ENCODE data around the gene SYNJ2.

Gene SYNJ2

DNA sequence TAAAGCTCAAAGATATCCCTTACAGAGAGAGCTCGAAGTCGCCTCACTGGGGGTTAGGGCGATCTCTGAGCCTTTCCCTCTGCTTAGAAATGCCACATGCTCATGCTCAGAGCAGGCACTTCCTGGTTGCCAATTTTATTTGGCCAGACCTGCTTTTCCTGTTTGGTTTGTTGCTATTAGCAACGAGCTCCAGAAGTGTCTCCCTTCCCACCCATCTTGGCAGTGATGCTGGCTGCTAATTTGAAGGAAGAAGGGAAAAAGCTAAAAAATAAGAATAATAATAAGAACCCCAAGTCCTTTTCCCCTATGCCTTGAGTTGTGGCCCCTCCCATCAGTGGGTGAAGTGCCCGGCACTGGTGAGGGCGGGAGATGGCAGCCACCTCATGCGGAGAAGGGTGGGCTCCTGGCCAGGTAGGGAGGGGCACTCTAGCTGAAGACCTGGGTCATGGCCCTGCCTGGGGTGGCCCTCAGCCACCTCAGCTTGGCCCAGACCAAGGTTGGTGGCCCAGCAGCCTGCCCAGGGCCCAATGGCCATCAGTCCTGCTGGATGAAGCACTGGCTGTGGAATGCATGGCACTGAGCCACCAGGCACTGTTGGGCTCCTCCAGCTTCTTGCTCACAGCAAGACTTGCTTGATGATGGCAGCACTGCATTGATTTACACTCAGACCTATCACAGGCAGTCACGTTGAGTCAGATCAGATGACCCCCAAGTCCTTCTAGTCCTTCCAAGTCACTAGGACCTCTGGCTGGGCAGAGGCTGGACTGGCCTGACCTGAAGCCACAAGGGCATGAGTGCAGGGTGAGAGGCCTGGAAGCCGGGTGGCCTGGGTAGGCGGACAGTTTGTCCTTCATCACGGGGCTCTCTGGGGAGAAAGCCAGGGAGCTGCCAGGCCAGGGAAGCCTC is 79.0 kb downstream of the SYNJ2 start:
- DNase-seq (ENCODE audit: low spot score), result peak; percentile 89

DNA sequence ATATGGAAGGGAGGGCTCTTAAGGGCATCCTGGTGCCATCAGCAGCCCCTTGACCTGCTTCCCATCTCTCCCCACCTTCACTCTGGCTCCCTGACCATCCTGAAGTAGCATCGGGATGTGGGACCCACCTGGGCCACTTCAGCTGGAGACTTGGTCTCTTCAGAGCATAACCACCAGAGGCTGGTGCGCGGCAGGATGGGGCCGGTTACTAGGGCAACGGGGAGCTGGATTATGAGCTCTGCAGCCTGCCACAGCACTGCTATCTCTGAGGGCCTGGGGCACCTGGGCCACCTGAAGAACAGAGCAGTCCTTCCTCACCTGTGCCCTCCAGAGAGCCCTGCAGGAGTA is 79.7 kb downstream of the SYNJ2 start:
- DNase-seq (ENCODE audit: low spot score), result no peak

DNA sequence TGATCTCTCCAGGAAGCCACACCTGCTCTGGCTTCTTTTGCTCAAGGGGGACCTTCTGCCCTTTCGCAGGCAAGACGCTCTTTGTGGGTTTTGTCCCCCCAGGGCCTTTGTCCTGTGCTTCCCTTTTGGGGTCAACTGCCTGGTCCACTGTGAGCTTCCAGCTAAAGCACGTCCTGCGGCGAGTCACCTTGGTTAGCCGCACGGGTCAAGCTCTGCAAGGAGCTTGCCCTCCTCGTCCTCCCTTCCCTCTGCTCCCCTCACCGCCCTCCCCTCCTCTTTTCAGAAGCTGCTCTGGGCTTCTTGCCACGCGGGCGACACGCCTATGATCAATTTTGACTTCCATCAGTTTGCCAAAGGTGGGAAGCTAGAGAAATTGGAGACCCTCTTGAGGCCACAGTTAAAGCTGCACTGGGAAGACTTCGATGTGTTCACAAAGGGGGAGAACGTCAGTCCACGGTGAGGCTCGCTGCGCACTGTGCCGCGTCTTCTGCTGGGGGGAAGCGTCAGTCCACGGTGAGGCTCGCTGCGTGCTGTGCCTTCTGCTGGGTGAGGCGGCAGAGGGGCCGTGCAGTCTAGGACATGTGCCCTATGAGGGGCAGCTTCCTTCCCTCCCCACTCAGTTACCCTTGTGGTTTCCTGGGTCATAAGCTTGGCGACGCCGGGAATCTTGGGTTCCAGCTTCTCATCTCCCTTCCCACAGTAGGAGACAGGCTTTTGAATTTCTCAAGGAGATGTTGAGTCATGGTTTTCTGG is 80.2 kb downstream of the SYNJ2 start:
- no peak for DNase-seq (ENCODE audit: low spot score)

DNA sequence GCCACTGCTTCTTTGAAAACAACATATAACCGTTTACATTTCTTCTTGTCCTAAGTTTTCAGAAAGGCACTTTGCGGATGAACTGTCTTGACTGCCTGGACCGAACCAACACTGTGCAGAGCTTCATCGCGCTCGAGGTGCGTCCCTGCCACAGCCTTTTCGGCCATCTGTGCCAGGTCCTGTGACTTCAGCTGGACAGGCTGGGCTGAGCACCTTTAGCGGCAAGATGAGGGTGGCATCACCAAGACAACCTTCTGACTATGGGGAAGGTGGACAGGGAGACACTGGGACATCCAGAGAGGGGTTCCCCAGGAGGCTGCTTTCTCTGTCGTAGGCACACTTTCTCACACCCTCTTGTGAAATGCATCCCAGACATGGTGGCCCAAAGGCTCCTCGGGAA is 82.1 kb downstream of the SYNJ2 start:
- DNase-seq (ENCODE audit: low spot score), result no peak

DNA sequence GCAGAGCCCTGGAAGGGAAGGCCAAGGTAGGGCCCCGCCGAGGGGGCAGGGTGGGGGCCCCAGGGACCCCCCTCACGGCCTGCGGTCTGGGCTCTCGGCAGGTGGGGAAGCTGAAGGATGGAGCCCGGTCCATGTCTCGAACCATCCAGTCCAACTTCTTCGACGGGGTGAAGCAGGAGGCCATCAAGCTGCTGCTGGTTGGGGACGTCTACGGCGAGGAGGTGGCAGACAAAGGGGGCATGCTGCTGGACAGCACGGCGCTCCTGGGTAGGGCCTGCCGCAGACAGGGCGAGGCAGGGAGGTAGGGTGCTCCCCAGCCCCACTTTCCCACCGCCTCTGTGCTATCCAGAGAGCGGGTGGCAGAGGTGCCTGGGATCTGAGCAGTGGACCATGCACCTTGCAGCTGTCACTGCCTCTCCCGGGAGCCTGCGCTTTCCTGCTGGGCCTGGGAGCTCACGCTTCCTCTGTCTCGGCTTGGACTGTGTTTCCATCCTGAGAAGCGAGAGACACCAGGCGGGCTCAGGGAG is 83.1 kb downstream of the SYNJ2 start:
- DNase-seq (ENCODE audit: low spot score), result no peak

DNA sequence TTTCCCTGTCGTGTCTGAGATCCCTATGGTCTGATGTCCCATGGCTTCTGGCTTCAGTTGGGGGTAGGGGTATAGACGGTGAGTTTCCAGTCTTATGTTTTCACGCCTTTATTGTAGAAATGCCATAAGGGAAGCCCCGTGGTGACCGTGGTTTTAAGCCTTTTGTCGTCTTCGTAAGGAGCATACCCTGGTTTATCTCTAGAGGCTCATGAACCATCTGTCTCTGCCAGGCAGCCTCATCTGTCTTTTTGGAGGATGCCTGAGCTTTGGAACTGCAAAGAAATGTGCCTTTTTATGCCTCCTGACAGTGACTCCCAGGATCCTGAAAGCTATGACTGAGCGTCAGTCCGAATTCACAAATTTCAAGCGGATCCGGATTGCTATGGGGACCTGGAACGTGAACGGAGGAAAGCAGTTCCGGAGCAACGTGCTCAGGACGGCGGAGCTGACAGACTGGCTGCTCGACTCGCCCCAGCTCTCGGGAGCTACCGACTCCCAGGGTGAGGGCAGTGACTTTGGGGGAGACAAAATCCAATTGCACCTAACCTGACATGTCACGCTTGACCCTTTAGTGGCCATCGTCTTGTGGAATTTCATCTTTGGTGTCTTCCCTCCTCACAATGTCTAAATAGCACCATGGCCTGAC is 84.6 kb downstream of the SYNJ2 start:
- DNase-seq (ENCODE audit: low spot score), result no peak

DNA sequence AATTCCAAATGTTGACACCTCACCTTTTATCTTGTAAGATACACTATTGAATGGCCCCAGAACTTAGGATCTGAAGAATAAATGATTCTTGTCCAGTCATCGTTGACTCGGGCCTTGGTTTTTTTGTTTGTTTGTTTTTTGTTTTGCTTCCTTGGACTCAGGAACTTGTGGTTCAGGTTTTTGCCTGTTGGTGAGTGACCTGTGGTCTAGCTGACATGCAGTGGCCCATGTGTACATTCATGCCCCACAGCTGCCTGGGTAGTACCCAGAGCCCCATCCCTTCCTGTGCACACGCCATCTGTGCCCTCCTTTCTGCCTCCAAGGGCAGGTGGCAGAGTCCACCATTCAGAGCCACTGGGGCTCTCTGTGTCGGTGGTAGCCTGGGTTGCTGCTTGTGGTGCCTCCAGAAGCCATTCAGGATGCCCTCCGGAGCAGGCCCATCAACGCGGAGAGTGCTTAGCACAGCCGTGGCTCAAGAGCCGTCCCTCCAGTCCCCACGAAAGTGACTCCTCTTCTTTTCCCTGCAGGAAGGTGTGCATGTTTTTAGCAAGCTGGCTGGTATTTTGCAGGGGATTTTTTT is 85.9 kb downstream of the SYNJ2 start:
- no peak for DNase-seq (ENCODE audit: low spot score)

DNA sequence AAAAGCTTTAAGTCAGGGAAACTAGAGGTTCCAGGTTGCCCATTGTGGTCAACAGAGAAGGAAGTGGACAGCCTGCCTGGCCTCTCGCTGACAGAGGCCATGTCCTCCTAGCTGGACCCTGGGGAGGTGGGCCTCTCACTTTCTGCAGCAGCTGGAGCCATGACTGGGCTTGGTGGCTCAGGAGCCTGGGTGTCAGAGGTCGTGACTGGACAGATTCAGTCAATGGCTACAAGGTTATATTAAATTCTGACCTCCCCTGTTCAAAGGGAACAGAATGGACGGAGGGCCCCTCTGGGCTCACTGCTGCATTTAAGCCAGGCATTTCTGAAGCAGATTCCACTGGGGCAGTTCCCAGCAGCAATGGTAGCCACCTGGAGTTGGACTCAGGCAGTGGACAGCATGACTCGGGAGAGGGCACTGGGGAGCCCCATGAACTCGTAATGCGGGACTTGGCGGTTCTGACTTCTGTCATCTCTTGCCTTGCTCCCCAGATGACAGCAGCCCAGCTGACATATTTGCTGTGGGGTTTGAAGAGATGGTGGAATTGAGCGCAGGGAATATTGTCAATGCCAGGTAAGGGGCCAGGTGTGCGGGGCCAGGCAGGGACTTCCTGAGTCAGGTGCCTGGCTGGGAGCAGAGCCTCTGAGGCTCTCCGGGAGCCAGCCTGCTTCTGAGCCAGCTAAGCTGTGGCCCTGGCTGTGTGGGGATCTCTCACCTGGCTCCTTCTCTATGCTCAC is 86.7 kb downstream of the SYNJ2 start:
- no peak for DNase-seq (ENCODE audit: low spot score)

DNA sequence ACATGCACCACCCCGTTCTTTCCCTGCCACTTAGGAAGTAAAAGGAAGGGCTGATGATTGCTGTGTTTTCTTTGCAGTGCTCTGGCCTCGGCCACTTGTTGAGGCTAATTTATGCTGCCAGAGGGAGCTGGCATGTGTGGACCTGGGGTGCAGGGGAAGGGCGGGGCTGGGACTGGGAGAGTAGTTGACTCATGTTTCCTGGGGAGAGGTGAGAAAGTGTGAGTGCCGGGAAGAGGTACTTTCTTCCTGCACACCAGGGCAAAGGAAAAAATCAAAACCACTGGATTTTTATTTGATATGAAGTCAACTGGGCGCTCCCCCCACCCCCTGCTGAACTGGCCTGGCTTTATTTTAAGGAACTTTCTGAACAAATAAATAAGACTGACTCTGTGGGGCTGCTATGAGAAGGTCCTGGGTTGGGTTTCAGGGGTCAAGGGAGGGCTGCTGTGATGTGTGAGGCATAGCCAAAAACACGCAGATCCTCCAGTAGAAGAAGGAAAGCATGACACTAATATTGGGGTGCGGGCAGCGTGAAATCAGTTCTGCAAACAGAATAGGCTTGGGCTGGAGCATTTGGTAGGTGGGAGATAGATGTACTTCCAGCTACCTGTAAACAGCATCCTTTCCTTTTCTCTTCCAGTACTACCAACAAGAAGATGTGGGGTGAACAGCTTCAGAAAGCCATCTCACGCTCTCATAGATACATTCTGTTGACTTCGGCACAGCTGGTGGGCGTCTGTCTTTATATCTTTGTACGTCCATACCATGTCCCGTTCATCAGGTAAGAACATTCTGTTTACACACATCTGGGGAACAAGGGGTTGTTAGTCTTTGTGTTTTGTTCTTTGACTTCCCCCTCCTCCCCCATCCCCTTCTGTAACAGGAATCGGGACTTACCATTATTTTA is 87.5 kb downstream of the SYNJ2 start:
- peak; percentile 70 for DNase-seq (ENCODE audit: low spot score)

DNA sequence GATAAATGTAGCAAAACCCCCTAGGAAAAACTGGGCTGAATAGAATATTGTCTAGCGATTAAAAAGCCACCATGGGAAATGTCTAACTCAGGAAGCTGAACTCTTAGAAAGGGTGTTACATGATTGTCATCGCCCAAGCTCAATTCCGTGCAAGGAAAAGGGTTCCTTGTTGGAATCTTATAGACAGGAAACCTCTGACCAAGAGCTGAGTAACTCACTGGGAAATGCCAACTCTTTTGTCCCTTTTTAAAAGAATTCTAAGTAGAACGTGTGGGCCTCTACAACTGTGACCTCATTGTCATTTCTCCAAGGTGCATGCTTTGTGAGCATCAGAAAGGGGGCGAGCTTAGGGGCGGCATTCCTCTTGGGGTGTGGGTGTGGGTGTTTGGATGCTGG is 88.1 kb downstream of the SYNJ2 start:
- peak; percentile 56 for DNase-seq (ENCODE audit: low spot score)

DNA sequence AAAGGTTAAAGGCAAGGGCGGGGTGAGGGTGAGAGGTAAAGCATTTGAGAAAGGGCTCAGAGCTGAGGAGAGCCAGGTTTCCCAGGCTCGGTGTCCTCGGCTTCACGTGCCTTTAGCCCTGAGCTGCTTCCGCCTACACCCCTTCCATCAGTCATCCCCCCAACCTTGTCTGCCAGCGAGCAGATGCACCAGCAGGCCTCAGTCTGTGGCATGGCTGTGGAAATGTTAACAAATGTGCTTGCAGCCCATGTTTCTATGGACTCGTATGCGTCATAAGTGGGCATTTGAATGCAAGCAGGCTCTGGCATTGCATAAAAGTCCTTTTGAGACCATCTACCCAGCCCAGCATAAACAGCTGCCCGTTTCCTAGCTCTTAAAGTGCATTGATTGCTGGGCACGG is 88.8 kb downstream of the SYNJ2 start:
- DNase-seq (ENCODE audit: low spot score), result no peak

DNA sequence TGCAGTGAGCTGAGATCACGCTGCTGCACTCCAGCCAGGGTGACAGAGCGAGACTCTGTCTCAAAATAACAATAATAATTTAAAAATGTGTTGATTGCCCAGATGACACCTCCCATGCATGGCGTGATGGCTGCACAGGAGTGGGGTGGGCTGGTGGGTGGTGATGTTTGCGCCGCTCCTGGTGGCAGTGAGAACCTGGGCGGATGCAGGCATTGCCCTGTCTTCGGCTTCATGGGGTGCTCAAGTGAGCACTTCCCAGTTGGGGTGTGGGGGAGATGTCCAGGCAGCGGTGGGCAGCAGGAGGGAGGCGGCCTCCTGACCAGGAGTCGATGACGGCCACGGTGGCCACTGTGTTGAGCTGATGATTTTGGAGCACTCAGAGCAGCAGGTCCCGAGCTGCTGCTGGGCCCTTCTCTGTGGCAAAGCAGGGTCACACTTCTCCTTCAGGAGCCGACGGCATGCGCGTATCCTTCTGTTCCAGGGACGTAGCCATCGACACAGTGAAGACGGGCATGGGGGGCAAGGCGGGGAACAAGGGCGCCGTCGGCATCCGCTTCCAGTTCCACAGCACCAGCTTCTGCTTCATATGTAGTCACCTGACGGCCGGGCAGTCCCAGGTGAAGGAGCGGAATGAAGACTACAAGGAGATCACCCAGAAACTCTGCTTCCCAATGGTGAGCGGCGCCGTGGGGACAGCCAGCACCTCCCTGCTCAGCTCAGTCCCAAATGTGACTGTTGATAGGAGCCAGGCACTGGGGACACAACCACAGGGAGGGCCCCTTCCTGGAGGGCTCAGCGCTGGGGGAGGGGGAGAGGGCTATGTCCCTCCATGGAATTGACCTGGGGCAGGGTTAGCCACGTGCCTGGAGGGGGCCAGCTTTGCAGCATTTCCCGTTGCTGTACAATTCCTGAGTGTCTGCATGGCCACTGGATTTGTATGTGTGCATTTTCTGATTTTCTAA is 89.7 kb downstream of the SYNJ2 start:
- no peak for DNase-seq (ENCODE audit: low spot score)

DNA sequence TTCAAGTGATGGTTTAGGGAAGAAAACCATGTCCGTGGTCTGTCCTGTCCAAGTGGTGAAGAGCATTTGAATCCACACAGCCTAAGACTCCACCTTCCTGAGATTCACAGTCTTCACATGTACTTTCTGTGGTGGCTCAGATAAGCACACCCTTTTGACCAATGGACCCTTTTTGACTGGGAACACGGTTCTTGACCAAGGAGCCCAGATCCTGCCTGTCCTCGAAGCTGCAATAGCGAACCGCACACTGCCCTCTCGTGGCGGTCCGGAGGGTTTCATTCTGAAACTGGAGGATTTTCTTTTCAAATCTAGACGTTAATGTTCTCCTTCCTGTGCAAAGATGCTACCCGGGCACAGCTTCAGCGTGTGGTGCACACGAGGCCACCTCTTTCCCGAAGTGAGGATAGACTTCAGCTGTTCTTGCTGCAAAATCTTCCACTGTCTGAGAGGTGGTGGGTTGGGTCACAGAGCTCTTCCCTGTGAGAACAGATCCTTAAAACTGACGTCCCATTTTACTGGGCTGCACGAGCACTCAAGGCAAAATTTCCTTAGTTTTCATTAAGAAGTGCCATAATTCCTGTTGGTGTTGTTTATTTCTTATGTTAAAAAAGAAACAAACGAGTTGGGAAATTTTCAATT is 90.5 kb downstream of the SYNJ2 start:
- peak; percentile 86 for DNase-seq (ENCODE audit: low spot score)

DNA sequence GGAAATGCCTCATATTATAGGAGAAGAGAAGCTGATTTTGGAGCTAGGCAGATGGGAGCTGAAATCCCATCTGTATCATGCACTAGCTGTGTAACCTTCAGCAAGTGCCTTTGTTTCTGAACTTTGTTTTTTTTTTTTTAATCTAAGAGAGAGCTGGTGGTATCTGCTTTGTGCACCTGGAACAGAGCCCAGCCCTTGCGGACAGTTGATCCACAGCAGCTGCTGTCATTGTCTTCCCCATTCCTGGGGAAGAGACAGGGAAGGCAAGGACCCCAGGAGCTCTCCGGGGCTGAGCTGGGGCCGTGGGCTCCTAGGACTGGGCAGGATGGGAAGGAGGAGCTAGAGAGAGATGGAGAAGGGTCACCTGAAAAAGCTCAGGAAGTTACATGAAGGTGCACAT is 92.1 kb downstream of the SYNJ2 start:
- DNase-seq (ENCODE audit: low spot score), result no peak

DNA sequence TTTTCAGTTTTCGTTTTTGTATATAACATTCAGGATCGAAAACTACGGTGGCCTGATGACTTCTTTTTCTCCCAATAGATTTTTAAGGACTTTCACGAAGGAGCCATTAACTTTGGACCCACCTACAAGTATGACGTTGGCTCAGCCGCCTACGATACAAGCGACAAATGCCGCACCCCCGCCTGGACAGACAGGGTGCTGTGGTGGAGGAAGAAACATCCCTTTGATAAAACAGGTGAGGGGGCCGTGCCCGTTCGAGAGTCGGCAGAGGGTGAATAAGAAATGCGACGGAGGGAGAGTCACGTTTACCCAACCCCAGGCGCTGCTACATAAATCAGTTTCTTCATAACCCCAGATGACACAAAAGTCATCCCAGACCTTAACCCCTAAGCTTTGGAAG is 94.9 kb downstream of the SYNJ2 start:
- DNase-seq (ENCODE audit: low spot score), result no peak

DNA sequence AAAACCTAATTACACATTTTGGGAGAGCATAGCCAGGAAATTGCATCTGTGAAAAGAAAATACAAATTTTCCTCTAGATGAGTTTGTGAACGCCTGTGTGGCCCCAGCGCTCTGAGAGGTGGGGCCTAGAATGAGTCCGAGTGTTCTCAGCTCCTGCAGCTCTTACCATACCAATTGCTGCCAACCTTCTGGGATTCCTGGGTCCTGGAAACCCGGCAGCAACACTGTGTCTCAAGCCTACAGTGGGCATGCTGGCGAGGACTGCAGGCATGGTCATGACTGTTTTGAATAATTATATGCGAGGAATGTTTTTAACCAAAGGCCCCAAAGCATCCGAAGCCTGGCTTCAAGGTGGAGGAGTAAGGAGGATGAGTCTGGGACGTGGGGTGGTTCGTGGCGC is 96.0 kb downstream of the SYNJ2 start:
- no peak for DNase-seq (ENCODE audit: low spot score)

DNA sequence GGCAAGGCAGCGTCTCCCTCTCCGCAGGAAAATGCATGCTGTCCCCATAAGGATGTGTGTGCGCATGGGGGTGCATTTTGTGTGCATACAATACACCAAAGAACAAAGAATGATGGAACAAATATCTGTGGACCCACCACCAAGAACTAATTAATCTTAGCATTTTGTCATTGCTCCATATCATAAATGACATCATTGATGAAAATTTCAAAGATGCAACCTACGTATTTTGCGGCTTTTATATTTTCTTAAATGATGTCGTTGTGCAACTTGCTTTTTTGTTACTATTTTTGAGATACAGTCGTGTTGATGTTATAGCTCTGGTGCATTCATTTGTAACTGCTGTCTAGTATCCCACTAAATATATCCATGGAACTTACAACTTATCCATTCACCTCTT is 96.7 kb downstream of the SYNJ2 start:
- no peak for DNase-seq (ENCODE audit: low spot score)

DNA sequence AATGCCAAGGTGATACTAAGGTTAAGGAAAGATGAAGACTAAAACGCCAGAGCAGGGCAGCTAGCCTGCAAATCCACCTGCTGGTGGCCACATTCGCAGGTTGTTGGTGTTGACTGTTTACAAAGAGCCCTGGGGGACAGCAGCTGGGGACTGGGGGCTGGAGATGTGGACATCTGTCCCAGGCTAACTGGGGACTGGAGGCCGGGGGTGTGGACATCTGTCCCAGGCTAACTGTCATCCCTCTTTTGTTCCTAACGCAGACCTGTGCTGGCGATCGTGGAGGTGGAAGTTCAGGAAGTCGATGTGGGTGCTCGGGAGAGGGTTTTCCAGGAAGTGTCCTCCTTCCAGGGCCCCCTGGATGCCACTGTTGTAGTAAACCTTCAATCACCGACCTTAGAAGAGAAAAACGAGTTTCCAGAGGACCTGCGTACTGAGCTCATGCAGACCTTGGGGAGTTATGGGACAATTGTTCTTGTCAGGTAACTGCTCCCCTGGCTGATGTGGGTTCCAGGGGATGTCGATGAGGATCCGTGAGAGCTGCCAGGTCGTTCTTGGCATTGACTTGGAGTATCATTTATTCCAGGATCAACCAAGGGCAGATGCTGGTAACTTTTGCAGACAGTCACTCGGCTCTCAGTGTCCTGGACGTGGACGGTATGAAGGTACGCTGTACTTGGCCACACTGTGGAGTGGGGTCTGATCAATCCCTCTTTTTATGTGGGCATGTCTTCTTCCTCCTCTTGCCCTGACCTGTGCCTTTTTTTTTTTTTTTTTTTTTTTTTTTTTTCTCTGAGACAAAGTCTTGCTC is 99.4 kb downstream of the SYNJ2 start:
- DNase-seq (ENCODE audit: low spot score), result no peak
